Lower leg skin (tissue), 4 donors: Measurements from ENCODE around the gene COL9A2. TPM values are rescaled to one million over a fixed set of nuclear protein-coding genes. Genes with fewer than 3 reads are reported as not detected.
A peak's percentile ranks its signal among the peaks of the same experiment; 100 is the strongest.

Source experiments
- DNase-seq, 2 donors: peaks; one replicate each; pipeline ENCODE4 v3.0.0-alpha.2; 2019; ENCODE audit warnings: low spot score in 2 of 2
- H3K4me3 ChIP-seq: fragments of 200-600 bp; sonication (generic); 2 replicates; pipeline ENCODE4 v1.5.1; 2017; ENCODE audit warnings: mild to moderate bottlenecking, low read depth; ENCODE audit not compliant: poor library complexity, severe bottlenecking
- POLR2A ChIP-seq, 2 donors: fragments of 450-650 bp; IDR thresholded peaks; one replicate each; pipeline ENCODE4 v1.6.1; 2016 to 2017; ENCODE audit warnings: antibody characterized with exemption in 2 of 2, mild to moderate bottlenecking in 1 of 2, moderate library complexity in 1 of 2
- WGBS, 2 donors: methylation state at CpG; one replicate each; pipeline ENCODE4 v1.1.5; 2018; 5-methylcytosine and 5-hydroxymethylcytosine counted together
- intact Hi-C: fragments of 100-400 bp; cut with DNase I; formaldehyde crosslinking; loops from one replicate; pipeline ENCODE4 v1.15.0; 2023; ENCODE audit warnings: low total_unique reads
- total RNA-seq, 4 donors: library from RNA; depleted of rRNA; stranded (reverse); fragments of >200 nt; gene quantifications; one replicate each; pipeline ENCODE4 v1.1.0, GENCODE V29; 2016
- TF ChIP-seq, protein P1 (sequence below), 3 donors: fragments of 450-650 bp; IDR thresholded peaks; one replicate each; pipeline ENCODE4 v1.5.1; 2016; ENCODE audit warnings: antibody characterized with exemption in 3 of 3, mild to moderate bottlenecking in 3 of 3, moderate library complexity in 2 of 3

COL9A2 gene
- total RNA-seq, 4 donors from 2014 or later = 2.4 to 8.7 (median 4.3) TPM

GRCh38 chr1:40317394-40318074, 448 bp upstream of the COL9A2 start:
- no peak for TF ChIP-seq POLR2A (IDR thresholded peaks at IDR 0.05)
- TF ChIP-seq, protein P1, sequence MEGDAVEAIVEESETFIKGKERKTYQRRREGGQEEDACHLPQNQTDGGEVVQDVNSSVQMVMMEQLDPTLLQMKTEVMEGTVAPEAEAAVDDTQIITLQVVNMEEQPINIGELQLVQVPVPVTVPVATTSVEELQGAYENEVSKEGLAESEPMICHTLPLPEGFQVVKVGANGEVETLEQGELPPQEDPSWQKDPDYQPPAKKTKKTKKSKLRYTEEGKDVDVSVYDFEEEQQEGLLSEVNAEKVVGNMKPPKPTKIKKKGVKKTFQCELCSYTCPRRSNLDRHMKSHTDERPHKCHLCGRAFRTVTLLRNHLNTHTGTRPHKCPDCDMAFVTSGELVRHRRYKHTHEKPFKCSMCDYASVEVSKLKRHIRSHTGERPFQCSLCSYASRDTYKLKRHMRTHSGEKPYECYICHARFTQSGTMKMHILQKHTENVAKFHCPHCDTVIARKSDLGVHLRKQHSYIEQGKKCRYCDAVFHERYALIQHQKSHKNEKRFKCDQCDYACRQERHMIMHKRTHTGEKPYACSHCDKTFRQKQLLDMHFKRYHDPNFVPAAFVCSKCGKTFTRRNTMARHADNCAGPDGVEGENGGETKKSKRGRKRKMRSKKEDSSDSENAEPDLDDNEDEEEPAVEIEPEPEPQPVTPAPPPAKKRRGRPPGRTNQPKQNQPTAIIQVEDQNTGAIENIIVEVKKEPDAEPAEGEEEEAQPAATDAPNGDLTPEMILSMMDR (IDR thresholded peaks at IDR 0.05) = no peak
- peak overlapping the region; percentile 14 for H3K4me3 ChIP-seq
- intact Hi-C loops = no loop called here
- DNase-seq = peak in 1 of 2 donors; percentile 81
- WGBS, 2 donors = 38 to 44% methylated on average over 14 to 21 of the region's 21 CpGs

DNA sequence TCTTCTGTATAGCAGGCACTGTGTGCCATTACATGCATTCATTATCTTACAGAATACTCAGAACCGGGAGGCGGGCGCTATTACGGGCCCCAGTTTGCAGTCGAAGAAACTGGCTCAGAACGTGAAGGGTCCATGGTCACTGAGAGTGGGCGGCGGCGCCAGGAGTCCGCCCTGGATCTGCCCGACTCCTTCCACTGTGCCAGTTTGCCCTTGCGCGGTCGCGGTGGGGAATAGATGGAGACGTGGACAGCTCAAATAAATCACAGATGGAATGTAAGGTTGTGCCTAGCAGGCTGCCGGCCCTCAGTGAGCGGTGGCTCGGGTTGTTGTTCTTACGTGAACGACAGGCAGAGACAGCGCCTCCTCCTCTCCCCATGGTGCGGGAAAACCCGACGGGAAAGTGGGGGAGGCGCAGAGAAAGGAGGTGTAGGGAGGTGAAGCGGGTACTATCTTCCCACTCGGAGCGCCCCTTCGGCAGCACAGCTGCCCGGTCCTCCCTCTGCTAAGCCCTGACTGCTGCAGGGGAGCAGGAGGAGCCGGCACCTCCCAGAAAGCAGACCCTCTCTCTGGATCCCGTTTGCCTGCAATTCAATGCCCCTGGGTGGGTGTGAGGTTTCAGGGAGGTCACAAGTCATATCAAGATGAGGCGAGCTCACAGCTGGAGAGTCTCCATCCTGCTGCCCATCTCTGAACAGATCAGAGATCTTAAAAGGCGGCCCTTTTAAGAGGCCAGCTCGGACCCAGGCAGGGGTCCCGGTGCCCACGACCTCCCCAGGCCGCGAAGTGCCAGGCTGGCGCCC, 1.1 kb downstream of the COL9A2 start:
- peak in 1 of 2 donors; percentile 86 for DNase-seq

GRCh38 chr1:40315239-40315794, 1.8 kb downstream of the COL9A2 start:
- 1 to 2% methylated on average over 25 to 35 of the region's 42 CpGs for WGBS, 2 donors
- peak overlapping the region; percentile 9 for H3K4me3 ChIP-seq
- intact Hi-C loops = no loop called here
- TF ChIP-seq, protein P1 (IDR thresholded peaks at IDR 0.05) = peak in 1 of 3 donors; percentile 94
- no peak for TF ChIP-seq POLR2A (IDR thresholded peaks at IDR 0.05)
- peak; percentile 77 to 96 for DNase-seq

More for the DNA sequence above, 1.1 kb downstream of the COL9A2 start:
- intact Hi-C loops = no loop called here
- TF ChIP-seq POLR2A (IDR thresholded peaks at IDR 0.05) = no peak
- 3 to 6% methylated on average over 35 to 36 of the region's 41 CpGs for WGBS, 2 donors
- H3K4me3 ChIP-seq = peak overlapping the region; percentile 14

GRCh38 chr1:40314721-40315238, 2.3 kb downstream of the COL9A2 start:
- intact Hi-C loops = no loop called here
- DNase-seq = peak in 1 of 2 donors; percentile 76
- TF ChIP-seq, protein P1 (IDR thresholded peaks at IDR 0.05) = no peak
- no peak for TF ChIP-seq POLR2A (IDR thresholded peaks at IDR 0.05)
- WGBS, 2 donors = 40 to 41% methylated on average over 13 of the region's 13 CpGs
- H3K4me3 ChIP-seq = no peak overlapping the region

- H3K4me3 ChIP-seq = no peak overlapping the region
- TF ChIP-seq, protein P1 (IDR thresholded peaks at IDR 0.05) = no peak
- no peak for TF ChIP-seq POLR2A (IDR thresholded peaks at IDR 0.05)
- WGBS, 2 donors = 75 to 79% methylated on average over 9 of the region's 9 CpGs
- DNase-seq = no peak
- intact Hi-C loops = no loop called here
Observed at GRCh38 chr1:40313958-40314720, 2.9 kb downstream of the COL9A2 start.
